A673 (cell line): Measurements from ENCODE around the gene KCNJ9.

Experiments
- CTCF ChIP-seq: fragments of 300-800, 200-600 bp; sonication (generic); conservative IDR thresholded peaks from 2 replicates; pipeline ENCODE4 v1.5.1; 2017; ENCODE audit warnings: low read depth, mild to moderate bottlenecking, antibody characterized with exemption, low read length, moderate library complexity, mixed read lengths
- EZH2 ChIP-seq: fragments of 200-600 bp; sonication (generic); IDR thresholded peaks from 2 replicates; pipeline ENCODE4 v1.6.1; 2017; ENCODE audit warnings: borderline replicate concordance, low read depth, mild to moderate bottlenecking, mixed read lengths, antibody characterized with exemption, low read length; ENCODE audit not compliant: poor library complexity, severe bottlenecking

- TF ChIP-seq CTCF, result no peak
- no peak for TF ChIP-seq EZH2
These were observed 23.8 kb downstream of the KCNJ9 start for GRCh38 chr1:160105155-160105554.
